KBM-7 (cell line): ENCODE data around the gene ZNRD2.

Experiments
- DNase-seq: peaks from one replicate; pipeline ENCODE4 v3.0.0-alpha.2; 2015
- in situ Hi-C: fragments of 300-500 bp; cut with MboI; formaldehyde crosslinking; loops from 2 replicates; pipeline ENCODE4 v1.14.3; 2020; ENCODE audit warnings: low sequenced_read_pairs, low pct_unique_long_range_greater_than_20kb, mixed read lengths

Gene ZNRD2

GRCh38 chr11:65537296-65537597, 33.0 kb upstream of the ZNRD2 start:
- in situ Hi-C loops = no loop called here
- no peak for DNase-seq

- in situ Hi-C loops = no loop called here
- DNase-seq = no peak
Measured at GRCh38 chr11:65537620-65538231, 32.6 kb upstream of the ZNRD2 start.

- in situ Hi-C loops = no loop called here
- DNase-seq = no peak
Measured at GRCh38 chr11:65538232-65538914, 31.9 kb upstream of the ZNRD2 start.

GRCh38 chr11:65538915-65539743, 31.1 kb upstream of the ZNRD2 start:
- in situ Hi-C loops = no loop called here
- no peak for DNase-seq

GRCh38 chr11:65539744-65540289, 30.5 kb upstream of the ZNRD2 start:
- DNase-seq = no peak
- in situ Hi-C loops = no loop called here

- DNase-seq = peak; percentile 91
- in situ Hi-C loops = no loop called here
Measured at GRCh38 chr11:65540290-65541092, 29.8 kb upstream of the ZNRD2 start.

GRCh38 chr11:65541093-65541982, 28.9 kb upstream of the ZNRD2 start:
- in situ Hi-C loops = no loop called here
- no peak for DNase-seq

GRCh38 chr11:65542738-65543390, 27.4 kb upstream of the ZNRD2 start:
- DNase-seq = no peak
- in situ Hi-C loops = no loop called here

GRCh38 chr11:65545853-65546216, 24.4 kb upstream of the ZNRD2 start:
- in situ Hi-C loops = no loop called here
- no peak for DNase-seq

GRCh38 chr11:65546217-65546958, 23.9 kb upstream of the ZNRD2 start:
- DNase-seq = no peak
- in situ Hi-C loops = no loop called here

- in situ Hi-C loops = no loop called here
Measured at GRCh38 chr11:65547446-65548125, 22.7 kb upstream of the ZNRD2 start.

GRCh38 chr11:65548395-65548794, 21.9 kb upstream of the ZNRD2 start:
- DNase-seq = no peak
- in situ Hi-C loops = no loop called here

More at GRCh38 chr11:65547446-65548125, 22.7 kb upstream of the ZNRD2 start:
- no peak for DNase-seq

- in situ Hi-C loops = no loop called here
- DNase-seq = no peak
Measured at GRCh38 chr11:65549096-65549495, 21.2 kb upstream of the ZNRD2 start.

- DNase-seq = peak; percentile 61
- in situ Hi-C loops = no loop called here
Measured at GRCh38 chr11:65551572-65552387, 18.5 kb upstream of the ZNRD2 start.

- in situ Hi-C loops = no loop called here
- DNase-seq = no peak
Measured at GRCh38 chr11:65552388-65552951, 17.8 kb upstream of the ZNRD2 start.
